Transverse colon (tissue), 3 donors: ENCODE data around the gene CHMP2B.

Experiments
- CTCF ChIP-seq, 5 experiments: fragments of 200-600 bp in 3 of 5; fragments of 450-650 bp in 2 of 5; sonication (generic) in 3 of 5; IDR thresholded peaks; 1 replicate in 2 of 5; 2 replicates in 3 of 5; pipeline ENCODE4 v1.5.1; 2016 to 2017; ENCODE audit warnings: antibody characterized with exemption in 5 of 5, inconsistent platforms in 3 of 5, mild to moderate bottlenecking in 2 of 5, moderate library complexity in 1 of 5
- POLR2A ChIP-seq: fragments of 450-650 bp; IDR thresholded peaks from one replicate; pipeline ENCODE4 v1.6.1; 2016; ENCODE audit warnings: antibody characterized with exemption, mild to moderate bottlenecking, moderate library complexity

- TF ChIP-seq CTCF (IDR thresholded peaks at IDR 0.05) (no peak), POLR2A (no peak)
Measured at GRCh38 chr3:87288446-87288845, 61.3 kb downstream of the CHMP2B start.
